Spinal cord (tissue), 10 donors: ENCODE results near the gene TPM3. TPM values are rescaled to one million over a fixed set of nuclear protein-coding genes. Genes with fewer than 3 reads are reported as not detected.
A peak's percentile ranks its signal among the peaks of the same experiment; 100 is the strongest.
"Not testable (repeated sequence)": the region's sequence is repeated elsewhere in the genome, so short reads cannot be mapped to it uniquely, and the experiment has no call there.

Experiments
- DNase-seq, 6 donors: peaks; one replicate each; pipeline versions ENCODE4 v3.0.0 to v3.0.0-alpha.2; 2013 to 2015; ENCODE audit warnings: low spot score in 6 of 6, low read depth in 4 of 6
- H3K27ac ChIP-seq: one replicate; pipeline ENCODE4 v1.5.1; 2013; ENCODE audit warnings: low read depth, low read length, control low read depth
- H3K27me3 ChIP-seq: one replicate; pipeline ENCODE4 v1.6.1; 2013; ENCODE audit warnings: low read length; ENCODE audit not compliant: control insufficient read depth, insufficient read depth
- H3K36me3 ChIP-seq: one replicate; pipeline ENCODE4 v1.6.1; 2013; ENCODE audit warnings: low read length; ENCODE audit not compliant: control insufficient read depth, insufficient read depth
- H3K4me1 ChIP-seq: one replicate; pipeline ENCODE4 v1.6.1; 2013; ENCODE audit warnings: low read length; ENCODE audit not compliant: control insufficient read depth, insufficient read depth
- H3K4me3 ChIP-seq: one replicate; pipeline ENCODE4 v1.5.1; 2013; ENCODE audit warnings: low read depth, low read length, control low read depth
- H3K9me3 ChIP-seq: one replicate; pipeline ENCODE4 v1.6.1; 2013; ENCODE audit warnings: low read length; ENCODE audit not compliant: control insufficient read depth, insufficient read depth
- WGBS: methylation state at CpG from one replicate; pipeline ENCODE4 v1.1.5; 2013; ENCODE audit warnings: missing lambda C conversion rate; ENCODE audit not compliant: insufficient coverage; 5-methylcytosine and 5-hydroxymethylcytosine counted together
- polyA plus RNA-seq, 2 donors: library from polyadenylated mRNA; unstranded; fragments of 120-200 nt; gene quantifications; one replicate each; pipeline ENCODE4 v1.2.1, GENCODE V29; 2013; ENCODE audit not compliant: insufficient read length in 2 of 2
- total RNA-seq, 2 donors: library from RNA; depleted of rRNA in 1 of 2; stranded (reverse); fragments of 120-200 nt in 1 of 2; fragments of >200 nt in 1 of 2; gene quantifications; one replicate each; pipeline versions ENCODE4 v1.2.3 to v1.2.4, GENCODE V29; 2013 to 2014
- donor health status: healthy.

TPM3 gene
- total and polyA plus RNA-seq, 4 donors: 147 to 235 (median 193) TPM

DNA sequence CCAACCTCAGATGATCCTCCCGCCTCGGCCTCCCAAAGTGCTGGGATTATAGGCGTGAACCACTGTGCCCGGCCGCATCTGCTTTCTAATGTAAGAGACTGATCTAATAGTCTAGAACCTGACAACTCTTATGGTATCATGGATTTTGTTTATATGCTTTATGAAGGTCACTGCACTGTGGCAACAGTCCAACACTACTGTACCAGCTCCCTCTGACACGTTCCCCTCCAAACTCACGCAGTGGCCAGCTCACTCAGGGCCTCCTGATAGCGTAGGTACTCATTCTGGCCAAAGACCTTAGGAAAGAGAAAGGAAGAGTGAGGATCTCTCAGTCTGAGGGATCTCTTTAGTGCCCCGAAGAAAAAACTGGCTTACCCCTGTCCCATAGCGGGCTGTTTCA is 20.2 kb upstream of the TPM3 start:
- no peaks in the 10 kb centered on the region for H3K4me1 ChIP-seq
- no peak overlapping the region for H3K4me3 ChIP-seq
- DNase-seq: no peak
- no peaks in the 10 kb centered on the region for H3K9me3 ChIP-seq
- no peak overlapping the region for H3K27ac ChIP-seq
- 100% methylated on average over 2 of the region's 10 CpGs for WGBS
- no peaks in the 10 kb centered on the region for H3K27me3 ChIP-seq
- peaks cover 79% of the 10 kb centered on the region for H3K36me3 ChIP-seq

DNA sequence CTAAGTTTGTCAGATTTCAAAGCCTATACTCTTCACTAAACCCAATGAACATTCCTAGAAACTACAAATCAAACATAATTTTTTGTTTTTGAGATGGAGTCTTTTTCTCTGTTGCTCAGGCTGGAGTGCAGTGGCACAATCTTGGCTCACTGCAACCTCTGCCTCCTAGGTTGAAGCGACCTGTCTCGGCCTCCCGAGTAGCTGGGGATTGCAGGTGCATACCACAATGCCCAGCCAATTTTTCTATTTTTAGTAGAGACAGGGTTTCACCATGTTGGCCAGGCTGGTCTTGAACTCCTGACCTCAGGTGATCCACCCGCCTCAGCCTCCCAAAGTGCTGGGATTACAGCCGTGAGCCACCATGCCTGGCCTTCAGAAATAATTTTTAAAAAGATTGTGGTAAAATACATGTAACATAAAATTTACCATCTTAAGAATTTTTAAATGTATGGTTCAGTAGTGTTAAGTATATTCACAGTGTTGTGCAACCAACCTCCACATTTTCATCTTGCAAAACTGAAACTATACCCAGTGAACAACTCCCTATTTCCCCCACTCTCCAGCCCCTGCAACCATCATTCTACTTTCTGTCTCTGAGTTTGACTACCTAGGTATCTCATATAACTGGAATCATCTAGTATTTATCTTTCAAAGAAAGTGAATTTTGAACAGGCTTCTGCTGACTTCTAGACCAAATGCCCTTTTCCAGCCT is 16.9 kb upstream of the TPM3 start:
- Histone ChIP-seq H3K27ac (no peak overlapping the region), H3K4me1 (no peaks in the 10 kb centered on the region), H3K36me3 (peaks cover 71% of the 10 kb centered on the region), H3K4me3 (no peak overlapping the region), H3K9me3 (no peaks in the 10 kb centered on the region), H3K27me3 (no peaks in the 10 kb centered on the region)
- no peak for DNase-seq
- WGBS: no CpG with 5 or more reads among the region's 5 CpGs

DNA sequence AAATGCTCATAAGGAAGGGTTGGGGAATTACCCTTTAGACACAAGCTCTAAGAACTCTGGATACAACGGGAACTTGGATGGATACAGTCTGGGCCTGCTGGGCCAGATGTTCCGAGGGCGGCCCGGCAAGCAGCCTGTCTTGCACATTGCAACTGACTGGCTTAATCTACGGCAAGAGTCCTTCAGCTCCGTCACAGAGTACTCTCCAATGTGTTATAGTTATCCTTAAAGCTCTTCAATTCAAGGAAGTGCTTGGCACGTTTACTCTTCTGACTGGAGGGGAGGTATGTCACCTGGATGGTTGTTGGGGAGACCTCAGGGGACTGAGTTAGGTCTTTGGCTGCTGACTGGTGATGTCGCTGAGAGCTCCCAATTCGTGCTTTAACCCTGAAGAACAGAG is 15.4 kb upstream of the TPM3 start:
- H3K4me3 ChIP-seq: no peak overlapping the region
- WGBS: 93% methylated on average over 7 of the region's 9 CpGs
- no peaks in the 10 kb centered on the region for H3K9me3 ChIP-seq
- no peaks in the 10 kb centered on the region for H3K4me1 ChIP-seq
- peaks cover 58% of the 10 kb centered on the region for H3K36me3 ChIP-seq
- H3K27me3 ChIP-seq: no peaks in the 10 kb centered on the region
- no peak overlapping the region for H3K27ac ChIP-seq
- no peak for DNase-seq

DNA sequence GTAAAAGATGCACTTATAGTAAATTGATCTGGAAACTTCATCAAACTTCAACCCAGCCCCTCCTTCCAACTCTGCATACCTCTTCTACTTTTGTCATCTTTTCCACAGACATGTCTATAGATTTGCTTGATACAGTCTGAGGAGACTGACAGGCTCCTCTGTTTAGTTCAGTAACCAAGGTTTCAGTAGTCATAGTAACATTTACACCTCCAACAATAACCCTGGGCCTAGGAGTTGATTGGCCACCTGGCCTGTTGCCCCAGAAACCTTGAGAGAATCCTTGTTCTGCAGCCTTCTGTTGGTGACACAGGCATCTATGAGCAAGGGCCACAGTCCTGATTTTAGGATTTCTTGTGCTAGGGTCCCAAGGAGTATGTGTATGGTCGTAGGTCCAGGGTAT is 14.3 kb upstream of the TPM3 start, which contains the start of gene CFAP141:
Gene CFAP141, minus strand, starts transcription at position 138 of the 400 bp plus-strand sequence. Its CDS starts 26 bp downstream, at position 112.
- no peaks in the 10 kb centered on the region for H3K9me3 ChIP-seq
- no peak within 1 kb of the TSS for H3K4me3 ChIP-seq
- peaks cover 47% of the 10 kb centered on the region for H3K36me3 ChIP-seq
- peak in 2 of 6 donors; percentile 10 to 29 for DNase-seq
- no peak within 1 kb of the TSS for H3K27ac ChIP-seq
- no peaks in the 10 kb centered on the region for H3K27me3 ChIP-seq
- no CpG with 5 or more reads among the region's 1 CpG for WGBS
- no peaks in the 10 kb centered on the region for H3K4me1 ChIP-seq

DNA sequence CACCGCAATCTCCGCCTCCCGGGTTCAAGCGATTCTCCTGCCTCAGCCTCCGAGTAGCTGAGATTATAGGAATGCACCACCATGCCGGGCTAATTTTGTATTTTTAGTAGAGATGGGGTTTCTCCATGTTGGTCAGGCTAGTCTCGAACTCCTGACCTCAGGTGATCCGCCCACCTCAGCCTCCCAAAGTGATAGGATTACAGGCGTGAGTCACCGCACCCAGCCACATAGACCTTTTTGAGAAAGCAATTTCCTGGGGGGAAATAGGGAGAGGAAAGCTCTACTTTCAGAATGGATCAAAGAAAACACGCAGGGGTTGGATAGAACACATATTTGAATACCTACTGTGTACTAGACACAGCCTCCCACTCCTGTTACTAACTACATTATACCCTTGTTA is 13.9 kb upstream of the TPM3 start:
- DNase-seq, H3K27me3 ChIP-seq, H3K4me1 ChIP-seq, H3K4me3 ChIP-seq, H3K27ac ChIP-seq, H3K9me3 ChIP-seq: not testable (repeated sequence)
- peaks cover 44% of the 10 kb centered on the region for H3K36me3 ChIP-seq
- whole genome bisulfite sequencing: no CpG with 5 or more reads among the region's 11 CpGs

DNA sequence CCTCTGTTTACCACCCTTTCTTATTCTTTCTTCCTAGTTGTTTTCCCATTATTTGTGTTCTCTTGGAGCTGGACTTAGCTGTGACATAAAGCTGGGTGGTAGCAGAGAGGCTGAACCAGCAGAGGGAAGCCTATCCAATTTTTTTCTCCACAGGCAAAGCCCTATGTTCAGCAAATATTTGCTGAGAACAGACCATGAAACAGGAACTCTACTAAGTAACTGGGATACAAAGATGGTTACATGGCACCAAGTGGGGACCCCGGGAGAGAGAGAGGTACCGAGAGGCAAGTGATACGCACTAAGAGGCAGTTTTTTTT is 7.6 kb upstream of the TPM3 start:
- Histone ChIP-seq H3K4me3 (no peak overlapping the region), H3K27me3 (no peaks in the 10 kb centered on the region), H3K36me3 (peaks cover 1% of the 10 kb centered on the region), H3K9me3 (no peaks in the 10 kb centered on the region), H3K4me1 (no peaks in the 10 kb centered on the region), H3K27ac (no peak overlapping the region)
- 87% methylated on average over 3 of the region's 3 CpGs for WGBS
- DNase-seq: no peak

DNA sequence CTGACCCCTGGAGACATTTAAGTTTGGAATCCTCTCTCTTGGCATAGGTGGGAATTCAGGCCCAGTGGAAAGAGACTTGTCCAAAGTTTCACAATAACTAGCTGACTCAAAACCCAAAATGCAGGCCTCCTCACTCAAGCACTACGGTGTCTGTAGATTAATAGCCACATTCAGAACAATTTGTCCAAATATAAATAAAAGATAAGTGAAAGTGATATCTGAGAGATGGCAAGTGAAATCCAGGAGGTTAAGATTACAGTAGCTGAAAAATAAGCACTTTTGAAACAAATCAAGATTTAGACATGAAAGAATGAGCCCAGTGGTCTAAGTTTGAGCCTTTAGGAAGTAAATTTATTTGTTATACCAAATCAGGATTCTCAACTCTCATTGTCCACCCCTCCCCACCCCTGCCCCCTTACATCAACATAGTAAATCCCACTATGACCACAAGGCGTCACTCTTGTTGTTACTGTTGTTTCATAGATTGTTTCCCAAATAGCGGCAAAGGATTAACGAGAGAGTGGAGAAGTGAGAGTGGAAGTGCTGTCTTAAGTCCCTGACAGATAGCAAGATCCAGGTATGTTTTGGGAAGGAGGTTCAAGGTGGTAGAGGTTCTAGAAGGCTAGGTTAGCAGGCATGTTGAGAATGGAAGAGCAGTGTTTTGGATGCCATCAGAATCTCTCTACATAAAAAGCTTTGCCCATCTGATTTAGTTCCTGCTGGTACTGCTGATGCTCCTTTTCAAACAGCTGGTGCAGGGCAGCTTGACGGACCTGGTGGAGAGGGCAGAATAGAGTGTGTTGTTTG is 7.1 kb upstream of the TPM3 start:
- no peaks in the 10 kb centered on the region for H3K4me1 ChIP-seq
- no peak overlapping the region for H3K4me3 ChIP-seq
- peaks cover 4% of the 10 kb centered on the region for H3K27me3 ChIP-seq
- no peaks in the 10 kb centered on the region for H3K9me3 ChIP-seq
- DNase-seq: peak in 3 of 6 donors; percentile 53 to 84 (median 79)
- H3K36me3 ChIP-seq: no peaks in the 10 kb centered on the region
- 17% methylated on average over 1 of the region's 5 CpGs for WGBS
- no peak overlapping the region for H3K27ac ChIP-seq

DNA sequence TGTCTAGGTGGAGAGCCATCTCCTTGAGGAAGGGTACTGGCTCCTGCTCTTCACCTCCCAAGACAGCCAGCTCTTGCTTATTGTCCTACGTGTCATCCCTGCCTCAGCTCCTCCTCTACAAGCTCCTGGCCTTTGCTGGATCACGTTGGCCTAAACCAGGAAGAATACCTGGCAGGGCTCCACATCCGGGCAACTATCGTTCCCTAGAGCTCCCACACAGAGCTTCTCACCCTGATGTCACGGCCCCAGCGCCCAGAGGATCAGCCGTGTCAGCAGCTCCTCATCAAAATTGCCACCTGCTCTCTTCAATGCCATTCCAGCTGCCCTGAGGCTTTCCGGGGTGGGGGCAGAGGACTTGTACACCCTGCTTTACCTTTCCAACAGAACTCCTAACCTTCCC is 1.9 kb upstream of the TPM3 start:
- H3K4me3 ChIP-seq: no peak overlapping the region
- H3K27me3 ChIP-seq: peaks cover 8% of the 10 kb centered on the region
- no peaks in the 10 kb centered on the region for H3K4me1 ChIP-seq
- H3K27ac ChIP-seq: no peak overlapping the region
- no peak for DNase-seq
- no peaks in the 10 kb centered on the region for H3K36me3 ChIP-seq
- 85% methylated on average over 8 of the region's 8 CpGs for WGBS
- no peaks in the 10 kb centered on the region for H3K9me3 ChIP-seq

DNA sequence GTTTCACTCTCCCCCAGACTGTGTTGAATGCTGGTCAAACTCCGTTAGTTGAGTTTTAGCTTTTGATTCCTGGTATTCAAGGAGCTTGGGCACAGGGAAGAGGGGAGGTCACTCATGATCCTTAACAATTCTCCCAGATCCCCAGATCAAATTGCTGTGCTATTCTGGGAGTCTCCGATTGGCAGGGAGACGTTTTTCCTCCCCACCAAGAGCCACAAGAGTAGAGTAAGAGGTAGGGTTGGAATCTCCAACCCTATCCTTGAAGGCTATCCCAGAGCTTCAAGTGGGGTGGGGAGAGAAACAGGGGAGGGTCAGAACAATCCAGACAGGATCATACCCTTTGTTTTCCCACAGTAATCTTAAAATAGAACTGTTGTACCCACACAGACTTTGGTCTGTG is 576 bp upstream of the TPM3 start:
- H3K36me3 ChIP-seq: no peaks in the 10 kb centered on the region
- H3K27ac ChIP-seq: no peak overlapping the region
- H3K4me1 ChIP-seq: no peaks in the 10 kb centered on the region
- no peak for DNase-seq
- WGBS: 40% methylated on average over 1 of the region's 3 CpGs
- H3K4me3 ChIP-seq: no peak overlapping the region
- peaks cover 8% of the 10 kb centered on the region for H3K27me3 ChIP-seq
- H3K9me3 ChIP-seq: no peaks in the 10 kb centered on the region

DNA sequence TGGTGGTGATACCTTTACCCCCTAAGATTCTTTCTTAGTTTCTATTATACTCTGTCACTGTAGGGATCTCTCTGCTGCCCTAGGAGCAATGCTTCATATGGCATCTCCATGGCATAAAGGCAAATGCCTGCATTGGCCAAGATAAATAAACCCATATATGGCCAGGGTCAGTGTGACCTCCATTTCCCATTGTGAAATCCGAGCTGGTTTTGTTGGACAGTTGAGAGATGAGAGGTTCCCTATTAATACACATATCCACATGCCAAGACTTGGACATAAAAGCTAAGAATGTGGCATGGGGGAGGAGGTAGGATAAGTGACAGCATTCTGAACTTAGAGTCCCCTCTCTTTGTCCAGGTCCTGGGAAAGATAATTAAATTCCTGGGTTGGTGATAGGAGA is 1.4 kb downstream of the TPM3 start:
- WGBS: no CpG with 5 or more reads among the region's 1 CpG
- DNase-seq: no peak
- Histone ChIP-seq H3K36me3 (no peaks in the 10 kb centered on the region), H3K4me1 (no peaks in the 10 kb centered on the region), H3K27ac (no peak overlapping the region), H3K27me3 (peaks cover 8% of the 10 kb centered on the region), H3K4me3 (no peak overlapping the region), H3K9me3 (no peaks in the 10 kb centered on the region)
